ENCODE results near the gene CARD11.

CARD11 gene

DNA sequence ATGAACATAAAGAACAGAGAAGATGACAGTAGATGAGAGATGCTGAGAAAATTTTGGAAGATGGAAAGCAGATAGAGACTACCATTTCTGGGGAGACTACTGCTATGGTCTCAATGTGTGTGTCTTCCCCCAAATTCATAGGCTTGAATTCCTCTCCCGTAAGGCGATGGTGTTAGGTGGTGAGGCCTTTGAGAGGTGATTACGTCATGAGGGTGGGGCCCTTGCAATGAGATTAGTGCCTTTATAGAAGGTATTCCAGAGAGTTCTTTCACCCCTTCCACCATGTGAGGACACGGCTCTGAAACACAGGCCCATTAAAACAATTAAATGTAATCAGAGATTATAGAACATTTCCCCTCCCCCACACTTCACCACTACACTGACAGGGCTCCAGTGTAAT, 23.9 kb downstream of the CARD11 start:
- no peak for FAIRE-seq

DNA sequence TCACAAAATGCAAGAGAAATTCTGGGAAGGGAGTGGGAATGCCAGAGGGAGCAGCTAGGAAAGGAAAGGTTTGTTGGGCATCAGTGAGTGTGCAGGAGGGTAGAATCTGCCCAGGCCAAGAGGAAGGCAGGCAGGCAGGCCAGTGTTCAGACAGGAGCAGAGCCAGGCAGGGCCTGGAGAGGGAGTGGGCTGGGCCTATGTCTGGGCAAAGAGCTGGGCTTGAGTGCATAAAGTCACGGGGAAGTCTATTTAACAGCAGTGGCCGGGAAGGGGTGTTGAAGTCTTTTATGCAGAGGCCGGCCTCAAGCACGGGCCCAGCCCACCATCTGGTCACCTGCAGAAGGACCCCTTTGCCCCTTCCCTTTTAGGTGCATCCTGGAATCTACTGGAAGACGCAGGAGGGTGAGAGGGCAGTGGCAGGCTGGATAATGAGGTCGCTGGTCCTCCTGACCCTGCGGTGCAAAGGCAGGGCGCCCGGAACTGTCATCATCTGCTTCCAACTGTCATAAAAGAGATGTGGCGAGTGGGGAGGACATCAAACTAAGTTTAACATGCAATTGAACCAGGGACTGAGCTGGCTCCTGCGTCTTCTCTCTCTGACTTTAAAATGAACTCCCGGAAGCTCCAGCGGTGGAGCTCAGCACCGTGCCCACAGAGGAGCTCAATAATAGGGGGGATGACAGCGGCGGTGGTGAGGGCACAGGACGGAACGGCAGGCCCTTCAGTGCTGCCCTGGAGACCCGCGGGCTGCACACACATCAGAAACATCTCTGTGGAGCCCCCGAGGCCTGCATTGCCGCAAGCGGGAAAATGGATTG, 29.5 kb downstream of the CARD11 start:
- no peak for FAIRE-seq

- FAIRE-seq, result no peak
These were observed 32.3 kb downstream of the CARD11 start for GRCh38 chr7:3011211-3011852.

GRCh38 chr7:3010161-3010560, 33.5 kb downstream of the CARD11 start:
- FAIRE-seq, result no peak

DNA sequence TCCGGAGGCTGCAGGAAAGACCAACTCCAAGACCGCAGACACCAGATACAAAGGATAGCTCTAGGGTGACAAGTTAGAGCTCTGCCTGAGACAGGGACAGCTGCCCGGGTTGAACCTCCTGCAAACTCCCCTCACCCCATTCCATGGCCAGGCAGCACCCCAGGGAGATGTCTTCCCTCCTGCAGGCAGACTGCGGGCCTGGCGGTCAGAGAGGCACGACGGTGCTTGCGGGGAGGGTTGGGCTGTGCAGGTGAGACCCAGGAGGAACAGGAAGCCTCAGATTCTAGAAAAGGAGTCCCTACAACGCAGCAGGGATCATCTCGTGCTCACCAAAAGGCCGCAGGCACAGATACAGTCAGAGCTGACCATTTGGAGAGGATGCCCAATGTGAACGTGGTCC, 34.6 kb downstream of the CARD11 start:
- FAIRE-seq, result no peak

DNA sequence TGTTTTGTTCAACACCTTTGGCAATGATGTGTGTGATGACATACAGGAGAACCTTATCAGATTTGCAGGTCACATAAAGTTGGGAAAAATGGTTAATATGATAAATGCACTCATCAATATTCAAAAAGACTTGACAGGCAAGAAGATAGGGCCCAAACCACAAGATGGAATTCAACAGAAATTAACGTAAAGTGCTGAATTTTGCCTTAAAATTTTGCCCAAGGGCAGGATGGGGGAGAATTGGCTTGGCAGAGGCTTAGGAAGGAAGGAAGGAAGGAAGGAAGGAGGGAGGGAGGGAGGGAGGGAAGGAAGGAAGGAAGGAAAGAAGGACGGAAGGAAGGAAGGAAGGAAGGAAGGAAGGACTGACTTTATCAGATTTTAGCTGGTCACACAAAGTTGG, 35.3 kb downstream of the CARD11 start:
- no peak for FAIRE-seq

- FAIRE-seq, result no peak
These were observed 36.0 kb downstream of the CARD11 start for GRCh38 chr7:3007696-3008095.

GRCh38 chr7:3005257-3005656, 38.4 kb downstream of the CARD11 start:
- no peak for FAIRE-seq

- FAIRE-seq, result no peak
These were observed 39.7 kb downstream of the CARD11 start for GRCh38 chr7:3003936-3004335.

- FAIRE-seq, result no peak
These were observed 41.0 kb downstream of the CARD11 start for GRCh38 chr7:3002631-3003030.

GRCh38 chr7:3000566-3000965, 43.1 kb downstream of the CARD11 start:
- FAIRE-seq, result no peak

- no peak for FAIRE-seq
These were observed 44.6 kb downstream of the CARD11 start for GRCh38 chr7:2999078-2999500.

DNA sequence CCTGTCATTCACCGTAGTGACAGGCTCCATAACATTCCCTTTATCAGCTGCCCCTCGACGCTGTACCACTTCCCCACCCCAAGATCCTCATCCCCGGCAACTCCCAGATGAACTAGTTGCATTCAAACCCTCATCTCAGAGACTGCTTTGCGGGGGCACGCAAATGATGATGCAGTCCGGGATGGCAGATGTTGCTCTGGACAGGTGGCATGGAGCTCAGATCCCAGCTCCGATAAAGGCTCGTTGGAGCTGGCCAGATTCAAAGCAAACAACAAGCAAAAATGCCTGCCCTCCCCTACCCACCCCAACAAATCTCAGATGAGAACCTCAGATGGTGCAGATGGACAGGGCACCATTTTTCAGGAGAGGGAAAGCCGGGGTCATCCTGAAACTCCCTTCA, 46.7 kb downstream of the CARD11 start:
- FAIRE-seq, result no peak

DNA sequence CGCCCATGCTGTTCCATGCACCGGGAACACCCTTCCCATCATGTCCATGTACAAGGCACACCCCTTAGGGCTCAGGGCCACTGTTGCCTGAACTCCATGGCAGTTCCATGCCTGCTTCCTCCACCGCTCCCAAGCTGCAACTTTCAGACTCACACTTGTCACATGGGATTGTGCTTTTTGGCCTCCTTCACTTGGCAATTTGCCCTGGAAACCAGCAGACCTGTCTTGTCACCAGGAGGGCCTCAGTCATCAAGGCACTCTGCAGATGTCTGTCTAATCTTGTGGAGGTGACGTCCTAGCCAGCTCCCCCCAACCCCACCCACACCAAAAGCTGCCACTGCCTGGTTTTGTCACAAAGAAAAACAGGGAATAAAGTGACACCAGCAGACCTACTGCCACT, 47.5 kb downstream of the CARD11 start:
- FAIRE-seq, result no peak

GRCh38 chr7:2993868-2994267, 49.8 kb downstream of the CARD11 start:
- no peak for FAIRE-seq

DNA sequence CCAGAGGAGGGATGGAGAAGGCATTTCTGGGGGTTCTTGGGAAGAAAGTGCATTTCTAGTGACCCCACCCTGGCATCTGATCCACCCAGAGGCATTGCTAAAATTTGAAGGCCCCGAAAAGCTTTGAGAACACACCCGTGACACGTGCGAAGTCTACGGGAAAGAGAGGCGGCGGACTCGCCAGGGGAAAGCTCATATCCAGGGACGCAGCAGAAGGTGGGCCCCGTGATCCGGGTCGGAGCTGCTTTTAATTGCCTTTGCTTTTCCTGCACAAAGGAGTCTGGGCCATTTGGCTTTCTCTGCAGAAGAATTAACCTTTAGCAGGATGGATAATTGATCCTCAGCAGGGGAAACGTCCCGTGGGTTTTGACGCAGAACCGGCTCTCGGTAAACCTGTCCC, 50.3 kb downstream of the CARD11 start:
- no peak for FAIRE-seq

DNA sequence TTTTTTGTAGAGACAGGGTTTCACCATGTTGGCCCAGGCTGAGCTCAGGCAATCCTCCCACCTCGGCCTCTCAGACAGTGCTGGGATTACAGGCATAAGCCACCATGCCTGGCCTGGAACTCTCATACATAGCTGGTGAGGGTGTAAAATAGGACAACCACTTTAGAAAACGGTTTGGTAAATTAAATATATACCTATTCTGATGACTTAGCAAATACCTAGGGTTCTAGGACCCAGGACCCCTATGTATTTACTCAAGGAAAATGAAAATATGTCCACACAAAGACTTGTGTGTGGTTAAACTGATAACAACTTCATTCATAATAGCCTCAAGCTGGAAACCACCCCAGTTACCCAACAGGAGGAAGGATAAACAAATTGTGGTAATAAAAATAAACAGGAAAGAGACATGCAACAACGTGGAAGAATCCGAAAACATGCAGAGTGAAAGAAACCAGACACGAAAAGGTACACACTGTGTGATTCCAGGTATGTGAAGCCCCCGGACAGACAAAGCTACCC, 52.7 kb downstream of the CARD11 start:
- no peak for FAIRE-seq

DNA sequence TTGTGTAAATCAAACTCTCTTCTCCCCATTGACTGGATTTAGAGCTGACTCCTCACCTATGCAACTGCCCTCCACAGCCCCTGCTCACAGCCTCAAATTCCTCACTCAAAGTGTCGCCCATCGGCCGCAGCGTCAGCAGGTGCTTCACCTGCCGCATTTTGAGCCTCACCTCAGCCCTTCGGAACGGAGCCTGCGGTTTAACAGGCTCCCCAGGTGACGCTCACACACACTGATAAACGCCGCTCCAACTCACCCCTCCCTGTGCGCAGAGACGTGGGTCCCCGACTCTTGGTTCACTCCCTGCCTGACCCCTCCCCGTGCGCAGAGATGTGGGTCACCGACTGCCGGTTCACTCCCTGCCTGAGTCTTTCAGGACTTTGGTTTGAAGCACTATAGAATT, 57.1 kb downstream of the CARD11 start:
- FAIRE-seq, result no peak

GRCh38 chr7:2985866-2986265, 57.8 kb downstream of the CARD11 start:
- FAIRE-seq, result no peak

- FAIRE-seq, result no peak
These were observed 59.6 kb downstream of the CARD11 start for GRCh38 chr7:2984091-2984490.

DNA sequence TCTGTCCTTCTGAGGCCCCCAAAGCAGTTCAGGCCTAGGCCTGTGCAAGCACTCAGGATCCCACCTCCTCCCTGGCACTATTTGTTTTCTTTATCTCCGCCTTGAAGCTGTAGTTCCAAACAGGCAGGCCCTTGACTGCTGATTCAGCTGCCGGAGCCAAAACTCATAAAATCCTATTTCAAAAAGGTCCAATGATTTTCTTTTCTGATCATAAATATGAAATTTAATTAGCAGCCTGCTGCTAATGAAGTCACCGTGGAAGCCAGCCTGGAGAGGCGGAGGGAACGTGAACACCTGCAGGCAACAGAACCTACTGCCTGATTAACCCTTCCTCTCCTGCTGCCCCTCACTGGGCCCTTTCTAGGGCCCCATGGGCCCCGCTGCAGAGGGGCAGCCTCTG, 60.1 kb downstream of the CARD11 start:
- FAIRE-seq, result no peak

GRCh38 chr7:2982831-2983230, 60.8 kb downstream of the CARD11 start:
- FAIRE-seq, result no peak

GRCh38 chr7:2982401-2982800, 61.3 kb downstream of the CARD11 start:
- FAIRE-seq, result no peak

DNA sequence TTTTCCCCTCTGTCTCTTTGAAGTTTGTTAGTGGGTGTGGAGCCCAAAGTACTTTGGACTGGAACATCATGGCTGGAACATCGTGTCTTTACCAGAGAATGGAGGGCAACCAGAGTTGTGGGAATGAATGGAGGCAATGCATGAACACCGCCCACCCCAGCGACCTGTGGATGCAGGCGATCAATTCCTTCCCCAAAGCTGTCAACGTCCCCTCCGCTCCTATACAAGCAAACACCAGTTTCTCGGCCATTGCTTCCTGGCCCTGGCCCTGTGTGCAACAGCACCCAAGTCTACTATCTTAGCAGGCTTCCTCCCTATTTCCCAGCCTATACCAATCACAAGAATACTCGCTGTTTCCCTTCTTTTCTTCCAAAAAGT, 62.6 kb downstream of the CARD11 start:
- no peak for FAIRE-seq
